DOHH2 (cell line): ENCODE results near the gene STON2.

Experiments used
- H3F3A ChIP-seq: fragments of 200-600 bp; sonication (generic), shearing (Covaris generic); 2 replicates; pipeline ENCODE4 v1.6.0; 2016; ENCODE audit warnings: antibody characterized with exemption, mild to moderate bottlenecking; ENCODE audit not compliant: control insufficient read depth, insufficient read depth
- H3K27ac ChIP-seq: fragments of 200-600 bp; sonication (generic); 2 replicates; pipeline ENCODE4 v1.5.1; 2014; ENCODE audit warnings: low read depth, mild to moderate bottlenecking, low read length, moderate library complexity
- H3K27me3 ChIP-seq: fragments of 200-600 bp; sonication (generic); 2 replicates; pipeline ENCODE4 v1.6.1; 2014; ENCODE audit warnings: mild to moderate bottlenecking, low read length, mixed read lengths; ENCODE audit not compliant: control insufficient read depth
- H3K36me3 ChIP-seq: fragments of 200-600 bp; sonication (generic); 2 replicates; pipeline ENCODE4 v1.6.1; 2014; ENCODE audit warnings: mild to moderate bottlenecking, low read length, moderate library complexity, mixed read lengths; ENCODE audit not compliant: control insufficient read depth
- H3K4me1 ChIP-seq: fragments of 200-600 bp; sonication (generic); 2 replicates; pipeline ENCODE4 v1.6.1; 2014; ENCODE audit warnings: mild to moderate bottlenecking, low read length, mixed read lengths; ENCODE audit not compliant: control insufficient read depth
- H3K4me2 ChIP-seq: fragments of 200-600 bp; sonication (generic); 2 replicates; pipeline ENCODE4 v1.6.0; 2014; ENCODE audit warnings: mild to moderate bottlenecking, low read length, moderate library complexity
- H3K4me3 ChIP-seq: fragments of 200-600 bp; sonication (generic); 2 replicates; pipeline ENCODE4 v1.5.1; 2014; ENCODE audit warnings: mild to moderate bottlenecking, low read length, mixed read lengths
- H3K79me2 ChIP-seq: fragments of 200-600 bp; sonication (generic); 2 replicates; pipeline ENCODE4 v1.6.1; 2014; ENCODE audit warnings: mild to moderate bottlenecking, low read length, mixed read lengths; ENCODE audit not compliant: control insufficient read depth
- H3K9me2 ChIP-seq: fragments of 200-600 bp; sonication (generic); replicated peaks from 2 replicates; pipeline ENCODE4 v1.6.1; 2014; ENCODE audit warnings: mild to moderate bottlenecking, low read length, mixed read lengths; ENCODE audit not compliant: control insufficient read depth
- H3K9me3 ChIP-seq: fragments of 200-600 bp; sonication (generic); 2 replicates; pipeline ENCODE4 v1.6.1; 2014; ENCODE audit warnings: antibody characterized with exemption, low read length, mixed read lengths; ENCODE audit not compliant: control insufficient read depth, insufficient read depth
- H4K20me1 ChIP-seq: fragments of 200-600 bp; sonication (generic); 2 replicates; pipeline ENCODE4 v1.6.0; 2014; ENCODE audit warnings: low read depth, mild to moderate bottlenecking, antibody characterized with exemption, low read length, moderate library complexity; ENCODE audit not compliant: control insufficient read depth, insufficient read depth
- EZH2phosphoT487 ChIP-seq: fragments of 200-600 bp; sonication (generic); IDR thresholded peaks from 2 replicates; pipeline ENCODE4 v1.6.1; 2017; ENCODE audit warnings: borderline replicate concordance, mild to moderate bottlenecking, antibody characterized with exemption, low read length, moderate library complexity, mixed read lengths
- TF ChIP-seq, protein P1 (sequence below): fragments of 200-600 bp; sonication (generic); IDR thresholded peaks from one replicate; pipeline ENCODE4 v1.5.1; 2014; ENCODE audit warnings: antibody characterized with exemption, mild to moderate bottlenecking, low read depth, low read length; ENCODE audit not compliant: poor library complexity, severe bottlenecking

The STON2 gene

GRCh38 chr14:81263777-81264410, 136.2 kb downstream of the STON2 start:
- no peaks in the 10 kb centered on the region for H3K36me3 ChIP-seq
- no peaks in the 10 kb centered on the region for H3F3A ChIP-seq
- H3K27ac ChIP-seq: no peak overlapping the region
- H3K9me3 ChIP-seq: no peaks in the 10 kb centered on the region
- no peak overlapping the region for H3K4me3 ChIP-seq
- no peak for TF ChIP-seq EZH2phosphoT487
- TF ChIP-seq, protein P1, sequence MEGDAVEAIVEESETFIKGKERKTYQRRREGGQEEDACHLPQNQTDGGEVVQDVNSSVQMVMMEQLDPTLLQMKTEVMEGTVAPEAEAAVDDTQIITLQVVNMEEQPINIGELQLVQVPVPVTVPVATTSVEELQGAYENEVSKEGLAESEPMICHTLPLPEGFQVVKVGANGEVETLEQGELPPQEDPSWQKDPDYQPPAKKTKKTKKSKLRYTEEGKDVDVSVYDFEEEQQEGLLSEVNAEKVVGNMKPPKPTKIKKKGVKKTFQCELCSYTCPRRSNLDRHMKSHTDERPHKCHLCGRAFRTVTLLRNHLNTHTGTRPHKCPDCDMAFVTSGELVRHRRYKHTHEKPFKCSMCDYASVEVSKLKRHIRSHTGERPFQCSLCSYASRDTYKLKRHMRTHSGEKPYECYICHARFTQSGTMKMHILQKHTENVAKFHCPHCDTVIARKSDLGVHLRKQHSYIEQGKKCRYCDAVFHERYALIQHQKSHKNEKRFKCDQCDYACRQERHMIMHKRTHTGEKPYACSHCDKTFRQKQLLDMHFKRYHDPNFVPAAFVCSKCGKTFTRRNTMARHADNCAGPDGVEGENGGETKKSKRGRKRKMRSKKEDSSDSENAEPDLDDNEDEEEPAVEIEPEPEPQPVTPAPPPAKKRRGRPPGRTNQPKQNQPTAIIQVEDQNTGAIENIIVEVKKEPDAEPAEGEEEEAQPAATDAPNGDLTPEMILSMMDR: no peak
- no peaks in the 10 kb centered on the region for H4K20me1 ChIP-seq
- no peak overlapping the region for H3K4me2 ChIP-seq
- no peaks in the 10 kb centered on the region for H3K9me2 ChIP-seq
- H3K27me3 ChIP-seq: peaks cover 24% of the 10 kb centered on the region
- H3K79me2 ChIP-seq: no peaks in the 10 kb centered on the region
- peaks cover 3% of the 10 kb centered on the region; the same call in 1 of the 2 replicates for H3K4me1 ChIP-seq

- peaks cover 11% of the 10 kb centered on the region for H3K4me1 ChIP-seq
- H4K20me1 ChIP-seq: no peaks in the 10 kb centered on the region
- H3K27me3 ChIP-seq: peaks cover 7% of the 10 kb centered on the region
- no peaks in the 10 kb centered on the region for H3K9me2 ChIP-seq
- no peaks in the 10 kb centered on the region for H3F3A ChIP-seq
- H3K4me2 ChIP-seq: no peak overlapping the region
- H3K79me2 ChIP-seq: no peaks in the 10 kb centered on the region
- TF ChIP-seq, protein P1: no peak
- TF ChIP-seq EZH2phosphoT487: no peak
- H3K4me3 ChIP-seq: no peak overlapping the region
- H3K36me3 ChIP-seq: no peaks in the 10 kb centered on the region
- H3K9me3 ChIP-seq: no peaks in the 10 kb centered on the region
- H3K27ac ChIP-seq: no peak overlapping the region
Measured at GRCh38 chr14:81261176-81261575, 138.9 kb downstream of the STON2 start.

- H3K36me3 ChIP-seq: no peaks in the 10 kb centered on the region
- no peak overlapping the region for H3K4me2 ChIP-seq
- no peak for TF ChIP-seq EZH2phosphoT487
- TF ChIP-seq, protein P1: no peak
- peaks cover 3% of the 10 kb centered on the region for H3K27me3 ChIP-seq
- H3K27ac ChIP-seq: no peak overlapping the region
- H3K79me2 ChIP-seq: no peaks in the 10 kb centered on the region
- no peaks in the 10 kb centered on the region for H3K9me3 ChIP-seq
- no peaks in the 10 kb centered on the region for H3K9me2 ChIP-seq
- H4K20me1 ChIP-seq: no peaks in the 10 kb centered on the region
- no peak overlapping the region for H3K4me3 ChIP-seq
- H3F3A ChIP-seq: no peaks in the 10 kb centered on the region
- H3K4me1 ChIP-seq: peaks cover 9% of the 10 kb centered on the region
Measured at GRCh38 chr14:81260732-81261131, 139.4 kb downstream of the STON2 start.
